ENCODE measurements around the gene MRGPRX3. TPM values are rescaled to one million over a fixed set of nuclear protein-coding genes. Genes with fewer than 3 reads are reported as not detected.

MRGPRX3 gene
- total RNA-seq, 1 donor from 2014 or later, result not detected

GRCh38 chr11:18100926-18101656 is 31.3 kb upstream of the MRGPRX3 start:
- TF ChIP-seq, protein P1, sequence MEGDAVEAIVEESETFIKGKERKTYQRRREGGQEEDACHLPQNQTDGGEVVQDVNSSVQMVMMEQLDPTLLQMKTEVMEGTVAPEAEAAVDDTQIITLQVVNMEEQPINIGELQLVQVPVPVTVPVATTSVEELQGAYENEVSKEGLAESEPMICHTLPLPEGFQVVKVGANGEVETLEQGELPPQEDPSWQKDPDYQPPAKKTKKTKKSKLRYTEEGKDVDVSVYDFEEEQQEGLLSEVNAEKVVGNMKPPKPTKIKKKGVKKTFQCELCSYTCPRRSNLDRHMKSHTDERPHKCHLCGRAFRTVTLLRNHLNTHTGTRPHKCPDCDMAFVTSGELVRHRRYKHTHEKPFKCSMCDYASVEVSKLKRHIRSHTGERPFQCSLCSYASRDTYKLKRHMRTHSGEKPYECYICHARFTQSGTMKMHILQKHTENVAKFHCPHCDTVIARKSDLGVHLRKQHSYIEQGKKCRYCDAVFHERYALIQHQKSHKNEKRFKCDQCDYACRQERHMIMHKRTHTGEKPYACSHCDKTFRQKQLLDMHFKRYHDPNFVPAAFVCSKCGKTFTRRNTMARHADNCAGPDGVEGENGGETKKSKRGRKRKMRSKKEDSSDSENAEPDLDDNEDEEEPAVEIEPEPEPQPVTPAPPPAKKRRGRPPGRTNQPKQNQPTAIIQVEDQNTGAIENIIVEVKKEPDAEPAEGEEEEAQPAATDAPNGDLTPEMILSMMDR (IDR thresholded peaks at IDR 0.05), result no peak
- Histone ChIP-seq H3K9me3 (no peaks in the 10 kb centered on the region), H3K4me3 (no peak overlapping the region), H3K36me3 (peaks cover 16 to 33% of the 10 kb centered on the region in 2 donors), H3K27ac (no peak overlapping the region), H3K4me1 (peaks cover 0 to 5% of the 10 kb centered on the region in 2 donors), H3K27me3 (no peaks in the 10 kb centered on the region)
- DNase-seq (ENCODE audit: low spot score in 2 of 2), result no peak
- intact Hi-C loops (cut with DNase I), result no loop called here

GRCh38 chr11:18105086-18105801 is 27.1 kb upstream of the MRGPRX3 start:
- intact Hi-C loops (cut with DNase I), result loop anchor here (5.0 kb wide), 2 partner anchors 58 to 113 kb away; partner anchors contain the start of gene TPH1
- no peaks in the 10 kb centered on the region for H3K9me3 ChIP-seq
- H3K4me3 ChIP-seq, result peak overlapping the region; percentile 72 to 92
- no peaks in the 10 kb centered on the region for H3K27me3 ChIP-seq
- peaks cover 0 to 5% of the 10 kb centered on the region in 2 donors for H3K4me1 ChIP-seq
- no peak for DNase-seq (ENCODE audit: low spot score in 2 of 2)
- peak overlapping the region; percentile 42 to 54 for H3K27ac ChIP-seq
- peaks cover 11 to 27% of the 10 kb centered on the region in 2 donors for H3K36me3 ChIP-seq
- TF ChIP-seq, protein P1 (IDR thresholded peaks at IDR 0.05), result no peak

DNA sequence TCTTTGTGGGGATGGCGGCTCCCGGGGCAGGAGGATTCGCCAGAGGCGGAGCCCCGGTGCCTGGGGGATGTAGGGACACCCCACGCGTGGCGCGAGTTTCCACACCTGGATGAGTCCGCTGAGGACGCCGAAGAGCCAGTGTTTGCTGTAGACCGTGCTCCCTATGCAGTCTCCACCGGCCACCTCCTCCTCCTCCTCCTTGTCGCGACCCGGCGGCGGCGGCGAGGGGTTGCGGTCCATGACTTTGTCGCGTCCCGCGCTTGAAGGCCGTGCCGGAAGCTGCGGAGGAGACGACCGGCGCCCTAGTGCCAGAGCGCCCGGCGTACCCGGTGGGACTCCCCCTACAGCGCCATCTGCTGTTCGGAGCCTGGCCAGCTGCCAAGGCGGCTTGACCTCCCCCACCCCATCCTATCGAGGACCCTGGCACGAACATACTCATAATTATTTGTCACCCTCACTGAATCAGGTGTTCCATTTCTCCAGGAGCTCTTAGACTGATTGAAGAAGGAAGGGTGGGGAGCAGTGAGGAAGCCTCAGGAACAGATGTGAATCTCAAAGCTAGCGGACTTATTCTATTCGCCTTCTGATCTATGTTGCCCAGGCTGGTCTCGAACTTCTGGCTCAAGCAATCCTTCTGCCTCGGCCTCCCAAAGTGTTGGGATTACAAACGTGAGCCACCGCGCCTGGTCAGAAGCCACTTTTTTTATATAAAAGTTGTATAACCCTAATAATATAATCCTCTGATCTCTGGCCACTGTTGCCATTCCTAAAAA is 26.4 kb upstream of the MRGPRX3 start, which contains the start of gene SAAL1:
Gene SAAL1, minus strand, starts transcription at position 281 of the 773 bp plus-strand sequence. Its CDS starts 41 bp downstream, at position 240.
- peaks cover 0 to 5% of the 10 kb centered on the region in 2 donors for H3K4me1 ChIP-seq
- H3K36me3 ChIP-seq, result peaks cover 9 to 22% of the 10 kb centered on the region in 2 donors
- peak within 1 kb of the TSS; percentile 42 to 54 for H3K27ac ChIP-seq
- TF ChIP-seq, protein P1 (IDR thresholded peaks at IDR 0.05), result peak; percentile 57 to 89 (median 70)
- DNase-seq (ENCODE audit: low spot score in 2 of 2), result peak; percentile 18 to 90
- peak within 1 kb of the TSS; percentile 72 to 92 for H3K4me3 ChIP-seq
- H3K27me3 ChIP-seq, result no peaks in the 10 kb centered on the region
- H3K9me3 ChIP-seq, result no peaks in the 10 kb centered on the region
- intact Hi-C loops (cut with DNase I), result loop anchor here (1.0 to 5.0 kb wide), 3 partner anchors 59 to 114 kb away; partner anchors contain the start of genes SERGEF and TPH1

- Histone ChIP-seq H3K27ac (no peak overlapping the region), H3K27me3 (no peaks in the 10 kb centered on the region), H3K4me3 (peak overlapping the region; percentile 72 to 92), H3K9me3 (no peaks in the 10 kb centered on the region), H3K4me1 (peaks cover 0 to 5% of the 10 kb centered on the region in 2 donors), H3K36me3 (peaks cover 6 to 16% of the 10 kb centered on the region in 2 donors)
- DNase-seq (ENCODE audit: low spot score in 2 of 2), result no peak
- intact Hi-C loops (cut with DNase I), result loop anchor here (1.0 to 5.0 kb wide), 3 partner anchors 59 to 114 kb away; partner anchors contain the start of genes SERGEF and TPH1
- TF ChIP-seq, protein P1 (IDR thresholded peaks at IDR 0.05), result no peak
Measured at GRCh38 chr11:18106688-18107087, 25.7 kb upstream of the MRGPRX3 start.

DNA sequence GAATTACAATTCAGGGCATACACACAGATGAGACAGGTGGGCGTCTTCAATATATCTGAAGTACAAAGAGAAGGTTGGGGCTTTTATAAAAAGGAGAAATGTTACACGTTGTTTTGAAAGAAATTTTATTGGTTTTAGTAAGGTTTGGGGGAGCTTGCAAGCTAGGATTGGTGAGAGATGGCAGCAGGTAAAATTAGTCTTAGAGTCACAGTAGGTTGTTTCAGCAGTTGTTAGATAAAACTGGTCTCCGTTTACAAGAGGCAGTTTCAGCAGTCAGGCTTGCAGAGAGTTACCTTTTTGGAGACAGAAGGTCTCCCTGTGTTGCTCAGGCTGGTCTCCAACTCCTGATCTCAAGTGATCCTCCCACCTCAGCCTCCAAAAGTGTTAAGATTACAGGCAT is 24.1 kb upstream of the MRGPRX3 start:
- no peak overlapping the region for H3K4me3 ChIP-seq
- intact Hi-C loops (cut with DNase I), result loop anchor here (5.0 kb wide), 2 partner anchors 61 to 116 kb away; partner anchors contain the start of gene TPH1
- no peaks in the 10 kb centered on the region for H3K9me3 ChIP-seq
- no peak overlapping the region for H3K27ac ChIP-seq
- DNase-seq (ENCODE audit: low spot score in 2 of 2), result no peak
- TF ChIP-seq, protein P1 (IDR thresholded peaks at IDR 0.05), result no peak
- peaks cover 0 to 2% of the 10 kb centered on the region in 2 donors for H3K36me3 ChIP-seq
- peaks cover 0 to 5% of the 10 kb centered on the region in 2 donors for H3K4me1 ChIP-seq
- no peaks in the 10 kb centered on the region for H3K27me3 ChIP-seq

Measured in ascending aorta (tissue), 2 donors.